Activated CD8-positive, alpha-beta memory T cell treated with anti-CD3 and anti-CD28 coated beads, Interleukin-2, amount 50 U/mL, for 24 hours (primary cell): ENCODE results near the gene DMD.
"Not testable (repeated sequence)": the region's sequence is repeated elsewhere in the genome, so short reads cannot be mapped to it uniquely, and the experiment has no call there.

Experiments
- DNase-seq: peaks from one replicate; pipeline ENCODE4 v3.0.0-alpha.2; 2020; ENCODE audit errors: extremely low read depth

Gene DMD

GRCh38 chrX:32618154-32618553 lies 593.2 kb downstream of the DMD start:
- DNase-seq, result no peak

- no peak for DNase-seq
These were observed 596.6 kb downstream of the DMD start for GRCh38 chrX:32614707-32615106.

GRCh38 chrX:32599156-32599555 lies 612.2 kb downstream of the DMD start:
- no peak for DNase-seq

- no peak for DNase-seq
These were observed 612.6 kb downstream of the DMD start for GRCh38 chrX:32598707-32599106.

GRCh38 chrX:32597777-32598176 lies 613.6 kb downstream of the DMD start:
- DNase-seq, result no peak

GRCh38 chrX:32592786-32593185 lies 618.6 kb downstream of the DMD start:
- no peak for DNase-seq

GRCh38 chrX:32591589-32591988 lies 619.8 kb downstream of the DMD start:
- no peak for DNase-seq

- no peak for DNase-seq
These were observed 628.6 kb downstream of the DMD start for GRCh38 chrX:32582729-32583128.

GRCh38 chrX:32576885-32577284 lies 634.5 kb downstream of the DMD start:
- DNase-seq, result no peak

GRCh38 chrX:32572644-32573043 lies 638.7 kb downstream of the DMD start:
- DNase-seq, result no peak

GRCh38 chrX:32571579-32571978 lies 639.8 kb downstream of the DMD start:
- DNase-seq, result no peak

- no peak for DNase-seq
These were observed 649.1 kb downstream of the DMD start for GRCh38 chrX:32562261-32562660.

GRCh38 chrX:32545101-32545500 lies 666.2 kb downstream of the DMD start:
- no peak for DNase-seq

GRCh38 chrX:32538554-32538953 lies 672.8 kb downstream of the DMD start:
- DNase-seq, result no peak

- no peak for DNase-seq
These were observed 677.5 kb downstream of the DMD start for GRCh38 chrX:32533848-32534247.

GRCh38 chrX:32532262-32532661 lies 679.1 kb downstream of the DMD start:
- DNase-seq, result no peak

- no peak for DNase-seq
These were observed 680.4 kb downstream of the DMD start for GRCh38 chrX:32530802-32531403.

- DNase-seq, result not testable (repeated sequence)
These were observed 682.9 kb downstream of the DMD start for GRCh38 chrX:32528451-32528850.

- DNase-seq, result no peak
These were observed 686.1 kb downstream of the DMD start for GRCh38 chrX:32525234-32525633.

GRCh38 chrX:32524385-32524784 lies 687.0 kb downstream of the DMD start:
- DNase-seq, result no peak

GRCh38 chrX:32520789-32521188 lies 690.6 kb downstream of the DMD start:
- DNase-seq, result no peak

- no peak for DNase-seq
These were observed 696.4 kb downstream of the DMD start for GRCh38 chrX:32514986-32515385.

GRCh38 chrX:32501606-32502005 lies 709.7 kb downstream of the DMD start:
- no peak for DNase-seq

GRCh38 chrX:32496671-32497070 lies 714.7 kb downstream of the DMD start:
- no peak for DNase-seq
